Stomach smooth muscle (tissue), 2 donors: ENCODE measurements around the gene KRTAP29-1.
"Not testable (repeated sequence)": the region's sequence is repeated elsewhere in the genome, so short reads cannot be mapped to it uniquely, and the experiment has no call there.

ENCODE experiments used
- H3K27ac ChIP-seq: one replicate; pipeline ENCODE4 v1.7.0; 2013; ENCODE audit warnings: mild to moderate bottlenecking, low read length, inconsistent platforms
- H3K27me3 ChIP-seq, 2 donors: one replicate each; pipeline ENCODE4 v1.7.0; 2013; ENCODE audit warnings: low read length in 2 of 2; ENCODE audit not compliant: insufficient read depth in 2 of 2, control insufficient read depth in 1 of 2
- H3K36me3 ChIP-seq, 2 donors: one replicate each; pipeline ENCODE4 v1.7.0; 2013; ENCODE audit warnings: low read length in 2 of 2; ENCODE audit not compliant: control insufficient read depth in 2 of 2, insufficient read depth in 2 of 2
- H3K4me1 ChIP-seq: one replicate; pipeline ENCODE4 v1.7.0; 2013; ENCODE audit warnings: low read length; ENCODE audit not compliant: control insufficient read depth, insufficient read depth
- H3K4me3 ChIP-seq, 2 donors: one replicate each; pipeline ENCODE4 v1.7.0; 2013; ENCODE audit warnings: low read length in 2 of 2
- H3K9ac ChIP-seq, 2 donors: one replicate each; pipeline ENCODE4 v1.7.0; 2013; ENCODE audit warnings: low read length in 2 of 2, mild to moderate bottlenecking in 1 of 2
- H3K9me3 ChIP-seq, 2 donors: one replicate each; pipeline ENCODE4 v1.7.0; 2013; ENCODE audit warnings: low read length in 2 of 2; ENCODE audit not compliant: control insufficient read depth in 2 of 2
- donor health status: healthy.
- donor health status: Pancreatic carcinoma.

Gene KRTAP29-1

DNA sequence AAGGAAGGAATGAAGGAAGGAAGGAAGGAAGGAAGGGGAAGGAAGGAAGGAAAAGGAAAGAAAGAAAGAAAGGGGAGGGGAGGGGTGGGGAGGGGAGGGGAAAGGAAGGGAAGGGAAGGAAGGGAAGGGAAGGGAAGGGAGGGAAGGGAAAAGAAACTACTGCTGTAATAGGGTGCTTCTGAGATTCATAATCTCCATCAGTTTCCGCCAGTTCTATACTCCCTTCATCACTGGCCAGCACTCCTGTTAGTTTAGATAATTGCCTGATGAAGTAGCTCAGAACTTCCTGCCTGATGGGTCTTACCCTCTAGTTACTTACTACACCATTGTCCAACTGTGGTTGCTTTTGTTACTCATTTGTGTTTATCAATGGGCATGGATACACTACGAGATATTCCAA lies 39.4 kb downstream of the KRTAP29-1 start:
- no peaks in the 10 kb centered on the region for H3K4me1 ChIP-seq
- H3K9me3 ChIP-seq, result no peaks in the 10 kb centered on the region
- no peak overlapping the region for H3K9ac ChIP-seq
- H3K27ac ChIP-seq, result no peak overlapping the region
- H3K27me3 ChIP-seq, result no peaks in the 10 kb centered on the region
- no peaks in the 10 kb centered on the region for H3K36me3 ChIP-seq
- H3K4me3 ChIP-seq, result no peak overlapping the region

- Histone ChIP-seq H3K36me3 (no peaks in the 10 kb centered on the region), H3K9me3 (no peaks in the 10 kb centered on the region), H3K27ac (no peak overlapping the region), H3K4me1 (no peaks in the 10 kb centered on the region), H3K4me3 (no peak overlapping the region), H3K9ac (no peak overlapping the region), H3K27me3 (peaks cover 2 to 3% of the 10 kb centered on the region in 2 donors)
These were observed 44.2 kb downstream of the KRTAP29-1 start for GRCh38 chr17:41258406-41258805.

DNA sequence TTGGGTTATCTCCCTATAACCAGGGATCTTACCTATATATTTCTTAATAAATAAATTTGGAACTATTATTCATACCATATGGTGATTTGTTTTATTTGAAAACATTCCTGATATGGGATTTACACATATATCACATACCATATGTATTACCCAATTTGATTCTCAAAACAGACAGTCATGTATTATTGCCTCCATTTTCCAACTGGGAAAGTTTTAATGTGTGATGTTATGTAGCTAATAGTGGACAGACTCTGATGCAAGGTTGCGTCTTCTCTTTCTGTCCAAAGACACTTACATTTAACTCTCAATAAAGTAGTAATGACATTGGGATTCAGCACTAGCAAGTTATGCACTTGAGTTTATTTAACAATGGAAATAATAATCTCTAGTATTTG lies 46.4 kb downstream of the KRTAP29-1 start:
- no peak overlapping the region for H3K4me3 ChIP-seq
- H3K27me3 ChIP-seq, result peaks cover 2 to 3% of the 10 kb centered on the region in 2 donors
- no peak overlapping the region for H3K27ac ChIP-seq
- H3K9ac ChIP-seq, result no peak overlapping the region
- no peaks in the 10 kb centered on the region for H3K9me3 ChIP-seq
- H3K4me1 ChIP-seq, result no peaks in the 10 kb centered on the region
- no peaks in the 10 kb centered on the region for H3K36me3 ChIP-seq

- H3K36me3 ChIP-seq, result not testable (repeated sequence)
These were observed 47.0 kb downstream of the KRTAP29-1 start, which contains the start of gene KRTAP9-9 for GRCh38 chr17:41255381-41256290. Gene KRTAP9-9, plus strand, starts transcription at chr17:41255384.

GRCh38 chr17:41254861-41255260 lies 47.8 kb downstream of the KRTAP29-1 start:
- Histone ChIP-seq H3K4me3 (no peak overlapping the region), H3K9ac (no peak overlapping the region), H3K9me3 (no peaks in the 10 kb centered on the region), H3K27ac (no peak overlapping the region), H3K36me3 (no peaks in the 10 kb centered on the region), H3K4me1 (no peaks in the 10 kb centered on the region), H3K27me3 (peaks cover 2 to 3% of the 10 kb centered on the region in 2 donors)

More at GRCh38 chr17:41255381-41256290, 47.0 kb downstream of the KRTAP29-1 start, which contains the start of gene KRTAP9-9:
- not testable (repeated sequence) for H3K4me1 ChIP-seq, H3K9me3 ChIP-seq, H3K9ac ChIP-seq, H3K27me3 ChIP-seq, H3K27ac ChIP-seq, H3K4me3 ChIP-seq
